Endothelial cell of coronary artery (primary cell): Measurements from ENCODE around the gene ENAH. TPM values are rescaled to one million over a fixed set of nuclear protein-coding genes. Genes with fewer than 3 reads are reported as not detected.

Experiments used
- total RNA-seq: library from RNA; depleted of rRNA; stranded (reverse); fragments of >200 nt; gene quantifications from 2 replicates; pipeline ENCODE4 v1.2.3, GENCODE V29; 2014

The ENAH gene
- total RNA-seq: 64.1 and 104 TPM in 2 replicates

DNA sequence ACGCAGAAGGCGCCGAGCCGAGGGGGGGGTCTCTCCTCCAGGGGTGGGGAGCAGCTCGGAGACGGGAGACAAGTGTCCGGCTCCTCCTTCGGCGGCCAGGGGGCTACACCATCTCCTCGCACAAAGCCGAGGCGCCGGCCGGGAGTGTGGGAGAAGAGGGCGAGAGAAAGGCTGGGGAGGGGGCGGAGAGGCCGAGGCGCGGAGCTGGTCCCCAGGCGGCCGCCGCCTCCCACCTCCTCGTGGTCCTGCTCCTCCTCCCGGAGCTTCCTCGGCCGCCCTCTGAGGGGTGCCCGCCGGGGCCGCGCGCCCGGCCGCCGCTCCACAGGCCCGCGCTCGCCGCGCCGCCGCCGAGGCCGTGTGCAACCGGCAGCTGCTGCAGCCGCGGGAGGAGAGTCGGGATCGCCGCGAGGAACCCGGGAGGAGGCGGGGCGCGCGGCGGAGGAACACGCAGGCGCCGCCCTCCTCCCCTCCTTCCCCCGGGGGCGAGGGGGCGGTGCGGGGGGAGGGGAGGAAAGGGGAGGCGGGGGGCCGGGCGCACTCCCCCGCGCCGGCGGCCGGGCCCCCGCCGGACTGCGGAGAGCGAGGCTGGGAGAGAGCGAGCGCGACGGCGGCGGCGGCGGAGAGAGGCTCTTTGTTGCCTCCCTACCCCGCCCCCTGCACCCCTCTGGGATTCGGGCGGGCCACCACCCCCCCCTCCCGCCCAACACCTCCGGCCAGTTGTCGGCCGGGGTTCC, at the start of gene ENAH:
TSS of gene ENAH (minus strand) at position 395 of the 734 bp plus-strand sequence. CDS start 433 bp downstream, outside the sequence.

Other genes with a start within 250 kb of the ENAH start
- gene LBR, start 225.1 kb downstream of the ENAH start, total RNA-seq: 54.8 and 58.0 TPM in 2 replicates
- gene SRP9, start 124.7 kb upstream of the ENAH start, total RNA-seq: 183 and 186 TPM in 2 replicates
- 7.4 and 10.1 TPM in 2 replicates for gene EPHX1, start 157.0 kb upstream of the ENAH start, total RNA-seq
- 10.0 and 24.7 TPM in 2 replicates for gene TMEM63A, start 229.3 kb upstream of the ENAH start, total RNA-seq
- not detected in 2 replicates for gene LEFTY1, start 236.0 kb upstream of the ENAH start, total RNA-seq